MM.1S (cell line): ENCODE data around the gene UBAC2.

Experiments used
- CTCF ChIP-seq: fragments of 300-600 bp; sonication (generic); IDR thresholded peaks from 2 replicates; pipeline ENCODE4 v1.5.1; 2016; ENCODE audit warnings: antibody characterized with exemption, low read length, mixed read lengths
- EZH2 ChIP-seq: fragments of 300-600 bp; sonication (generic); optimal IDR thresholded peaks from 2 replicates; pipeline ENCODE3; 2017; ENCODE audit warnings: low read depth, mild to moderate bottlenecking, antibody characterized with exemption, low read length, mixed read lengths
- EZH2phosphoT487 ChIP-seq: fragments of 300-600 bp; sonication (generic); IDR thresholded peaks from 2 replicates; pipeline ENCODE4 v1.6.1; 2018; ENCODE audit warnings: antibody characterized with exemption, low read length

DNA sequence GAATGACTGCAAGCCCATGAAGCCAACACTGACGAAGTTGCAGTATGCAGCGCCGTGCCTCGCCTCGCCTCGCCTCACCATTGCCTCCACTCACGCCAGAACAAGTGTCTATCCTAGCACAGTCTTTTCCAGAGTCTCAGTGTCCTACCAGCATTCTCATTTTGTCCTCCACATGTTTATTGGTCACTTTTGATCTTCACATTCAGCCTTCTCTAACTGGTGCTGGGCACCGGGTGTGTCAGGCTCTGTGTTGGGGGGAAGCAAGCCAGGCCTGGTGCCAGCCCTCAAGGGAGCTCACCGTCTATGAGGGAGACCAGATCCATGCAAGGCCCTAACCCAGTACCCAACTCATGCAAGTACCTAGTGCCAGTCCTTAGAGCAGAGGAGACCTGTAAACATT is 176.3 kb downstream of the UBAC2 start:
- TF ChIP-seq EZH2phosphoT487: no peak
- TF ChIP-seq CTCF: no peak
- TF ChIP-seq EZH2: no peak
